ENCODE measurements around the gene SOSTDC1.
"Not testable (repeated sequence)": the region's sequence is repeated elsewhere in the genome, so short reads cannot be mapped to it uniquely, and the experiment has no call there.

The SOSTDC1 gene

DNA sequence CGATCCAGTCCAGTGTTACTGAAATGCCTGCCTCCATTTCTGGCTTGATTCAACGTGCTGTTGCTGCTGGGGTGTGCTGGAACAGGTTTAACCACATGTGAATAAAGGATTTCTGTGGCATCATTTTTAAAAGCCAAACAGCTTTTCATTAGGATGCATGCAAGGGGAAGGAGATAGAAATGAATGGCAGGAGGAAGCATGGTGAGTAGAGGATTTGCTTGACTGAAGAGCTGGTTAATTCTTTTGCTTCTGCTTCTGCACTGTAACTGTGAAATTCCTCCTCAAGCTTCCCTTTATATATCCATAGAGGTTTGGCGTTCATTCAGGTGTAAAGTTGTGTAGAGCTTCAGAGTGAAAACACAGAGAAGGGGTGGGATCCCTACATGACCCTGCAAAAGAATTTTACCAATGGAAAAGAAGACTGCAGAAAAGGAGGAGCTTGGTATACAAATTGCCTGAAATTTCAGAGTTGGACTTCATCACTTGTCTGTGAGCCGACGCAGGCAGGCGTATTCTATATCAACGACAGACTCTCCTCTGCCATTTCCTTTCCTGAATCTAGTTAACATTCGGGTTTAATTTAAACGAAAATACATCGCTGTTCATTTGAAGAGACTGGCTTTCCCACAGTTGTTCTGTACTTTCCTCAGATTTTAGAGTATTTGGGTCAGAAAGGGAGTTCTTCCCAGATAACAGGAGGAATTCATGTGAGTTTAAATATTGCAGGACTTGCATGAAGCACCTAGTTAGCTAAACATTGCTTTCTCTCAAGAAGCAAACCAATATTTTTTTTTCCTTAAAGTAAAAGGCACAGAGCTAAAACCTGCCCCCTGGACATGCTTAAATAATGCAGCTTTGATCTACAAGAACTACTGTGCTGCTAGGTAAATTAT lies at the start of gene SOSTDC1:
TSS of gene SOSTDC1 (minus strand) at position 270 of the 893 bp plus-strand sequence. CDS start at position 200, 70 bp downstream.
- DNase-seq = no peak

DNA sequence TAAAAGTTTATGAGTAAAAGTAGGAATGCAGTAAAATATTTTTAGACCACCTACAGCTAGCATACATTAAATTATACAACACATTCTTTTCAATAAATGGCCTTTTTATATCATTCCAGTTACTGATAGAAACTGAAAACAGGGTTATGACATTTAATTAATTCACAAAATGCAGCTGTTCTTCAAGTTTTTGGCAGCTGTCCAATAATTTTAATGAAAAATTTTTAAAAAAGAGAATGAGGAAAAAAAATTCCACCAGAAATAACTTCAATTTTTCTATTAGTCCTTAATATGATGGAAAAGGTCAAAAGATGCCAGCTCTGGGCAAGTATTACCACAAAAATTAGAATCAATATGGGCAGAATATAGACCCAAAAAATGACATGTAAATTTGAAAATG lies 49.2 kb upstream of the SOSTDC1 start:
- no peak for DNase-seq

- DNase-seq = no peak
Observed at GRCh38 chr7:16514271-16514670, 48.7 kb upstream of the SOSTDC1 start.

- no peak for DNase-seq
Observed at GRCh38 chr7:16512097-16512496, 46.6 kb upstream of the SOSTDC1 start.

DNA sequence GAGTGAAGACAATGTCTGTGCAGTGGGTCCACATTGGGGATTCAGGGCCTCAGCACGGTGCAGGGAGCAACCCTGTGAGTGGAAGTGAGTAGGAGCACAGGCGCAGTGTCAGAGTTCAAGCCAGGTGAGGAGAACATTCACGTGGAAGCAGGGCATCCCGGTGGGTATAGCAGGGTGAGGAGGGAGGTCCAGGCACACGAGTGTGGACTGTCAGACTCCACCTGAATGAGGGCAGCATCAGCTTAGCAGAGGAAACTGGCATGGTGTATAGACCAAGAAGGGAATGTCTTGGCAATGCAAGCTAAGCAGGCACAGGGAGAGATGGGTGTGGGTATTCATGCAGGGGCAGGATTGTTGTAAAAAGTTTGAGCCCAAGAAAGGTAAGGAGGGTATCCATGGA lies 45.8 kb upstream of the SOSTDC1 start:
- DNase-seq = no peak

GRCh38 chr7:16509829-16510228 lies 44.3 kb upstream of the SOSTDC1 start:
- no peak for DNase-seq

DNA sequence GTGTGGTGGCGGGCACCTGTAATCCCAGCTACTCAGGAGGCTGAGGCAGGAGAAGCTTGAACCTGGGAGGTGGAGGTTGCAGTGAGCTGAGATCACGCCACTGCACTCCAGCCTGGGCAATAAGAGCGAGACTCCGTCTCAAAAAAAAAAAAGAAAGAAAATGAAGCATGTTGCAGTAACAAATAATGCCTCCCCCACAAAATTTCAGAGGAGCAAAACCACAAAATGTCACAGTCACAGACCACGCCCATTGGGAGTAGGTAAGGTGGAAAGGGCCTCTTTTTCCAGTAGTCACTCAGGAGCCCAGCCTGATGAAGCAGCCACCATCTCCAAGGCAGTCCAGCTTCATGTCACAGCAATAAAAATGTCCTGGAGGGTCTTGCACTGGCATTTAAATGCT lies 40.9 kb upstream of the SOSTDC1 start:
- not testable (repeated sequence) for DNase-seq

DNA sequence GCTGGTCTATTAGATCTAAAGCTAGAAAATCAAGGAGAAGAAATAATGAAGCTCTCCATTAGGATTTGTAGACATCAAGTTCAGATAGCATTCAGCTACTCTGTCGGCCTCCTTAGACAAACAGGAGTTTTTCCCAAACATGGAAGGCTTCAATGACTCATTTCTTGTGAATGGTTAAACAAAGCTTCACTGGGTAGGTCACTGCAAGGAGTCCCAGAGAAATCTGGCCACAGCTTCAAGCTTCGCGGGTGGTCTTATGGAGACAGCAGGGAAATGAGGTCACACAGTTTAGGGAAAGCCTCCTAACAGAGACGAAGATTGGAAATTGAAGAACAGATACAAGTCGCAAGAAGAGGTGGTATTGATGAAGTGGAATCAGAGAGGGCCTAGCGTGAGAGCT lies 38.5 kb upstream of the SOSTDC1 start:
- no peak for DNase-seq

- DNase-seq = no peak
Observed at GRCh38 chr7:16502303-16502702, 36.8 kb upstream of the SOSTDC1 start.

- DNase-seq = no peak
Observed at GRCh38 chr7:16498122-16498521, 32.6 kb upstream of the SOSTDC1 start.

- no peak for DNase-seq
Observed at GRCh38 chr7:16494955-16495719, 29.6 kb upstream of the SOSTDC1 start.

DNA sequence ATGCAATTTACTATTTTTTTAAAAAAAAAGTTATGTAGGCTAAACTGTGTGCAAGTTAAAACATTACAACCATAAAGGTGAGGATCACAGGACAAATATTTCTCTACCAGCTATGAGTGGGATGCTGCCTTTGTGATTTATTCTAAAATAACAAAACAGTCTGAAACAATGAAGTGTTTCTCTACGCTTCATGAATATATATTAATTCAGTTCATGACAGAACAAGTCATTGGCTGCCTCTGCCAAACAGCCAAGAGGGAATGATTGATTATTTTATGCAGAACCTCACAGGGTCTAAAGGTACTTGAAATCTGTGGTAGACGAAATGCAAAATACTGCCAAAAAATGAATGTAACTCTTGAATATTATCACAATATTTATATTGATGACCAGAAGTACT lies 29.0 kb upstream of the SOSTDC1 start:
- no peak for DNase-seq

DNA sequence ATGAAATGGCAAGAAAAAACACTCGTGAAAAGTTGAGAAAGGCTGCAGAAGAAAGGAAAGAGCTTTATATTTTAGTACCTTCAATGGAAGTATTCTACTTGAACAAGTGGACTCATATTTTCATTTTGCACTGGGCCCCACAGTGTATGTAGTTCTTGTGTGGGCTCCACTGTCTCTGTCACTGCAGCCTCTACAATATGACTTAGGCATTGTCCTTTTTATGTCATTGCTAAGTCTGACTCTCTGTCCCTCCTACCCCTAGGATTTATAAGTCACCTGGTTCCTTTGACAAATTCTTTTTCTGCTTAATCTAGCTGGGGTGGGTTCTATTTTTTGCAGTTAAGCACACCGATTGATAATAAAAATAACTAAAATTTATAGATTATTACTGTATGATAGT lies 27.7 kb upstream of the SOSTDC1 start:
- DNase-seq = no peak

DNA sequence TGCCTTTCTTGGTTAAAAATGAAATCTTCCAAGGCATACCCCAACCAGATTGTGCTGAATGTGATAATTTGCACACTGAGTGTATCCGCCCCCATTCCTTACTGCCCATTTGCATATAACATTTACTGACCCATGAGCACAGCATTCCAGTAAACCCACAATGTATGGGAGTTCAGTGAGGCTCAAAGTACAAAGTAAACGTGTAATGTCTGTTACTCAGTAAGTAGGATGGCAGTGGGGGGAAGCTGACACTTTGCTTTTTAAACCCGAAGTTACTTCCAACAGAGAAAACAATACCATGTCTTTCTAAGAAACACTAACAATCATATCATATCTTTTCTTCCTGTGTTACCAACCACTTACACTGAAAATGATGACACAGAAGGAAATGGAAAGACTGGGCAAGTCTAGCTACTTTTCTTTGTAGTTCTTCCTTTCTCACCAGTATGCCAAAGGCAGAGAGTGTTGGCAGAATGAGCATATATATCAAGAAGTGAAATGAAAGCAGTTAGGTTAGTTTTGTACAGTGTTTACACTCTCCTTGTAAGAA lies 27.1 kb upstream of the SOSTDC1 start:
- DNase-seq = no peak

GRCh38 chr7:16491148-16491547 lies 25.6 kb upstream of the SOSTDC1 start:
- DNase-seq = no peak

- no peak for DNase-seq
Observed at GRCh38 chr7:16484453-16485158, 19.1 kb upstream of the SOSTDC1 start.

DNA sequence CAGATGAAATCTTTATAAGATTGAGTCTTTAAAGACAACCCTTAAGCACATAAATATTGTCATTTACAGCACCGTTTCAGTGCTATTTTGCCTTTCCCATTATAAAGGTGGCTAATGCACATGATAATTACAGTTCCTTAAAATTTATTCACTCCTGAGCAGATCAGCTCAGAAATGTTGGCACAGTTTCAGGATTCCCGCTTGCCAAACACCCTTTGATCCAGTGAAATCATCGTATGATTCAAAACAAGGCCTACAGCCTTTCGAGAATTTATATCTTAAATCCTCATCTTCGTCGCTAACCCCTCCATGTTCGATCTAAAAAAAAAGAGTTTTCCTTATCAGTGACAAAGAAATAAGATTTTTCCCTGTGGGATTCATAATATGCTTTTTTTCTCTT lies 14.1 kb upstream of the SOSTDC1 start:
- DNase-seq = no peak

- DNase-seq = no peak
Observed at GRCh38 chr7:16479161-16479560, 13.6 kb upstream of the SOSTDC1 start.

GRCh38 chr7:16471933-16472332 lies 6.4 kb upstream of the SOSTDC1 start:
- DNase-seq = no peak

DNA sequence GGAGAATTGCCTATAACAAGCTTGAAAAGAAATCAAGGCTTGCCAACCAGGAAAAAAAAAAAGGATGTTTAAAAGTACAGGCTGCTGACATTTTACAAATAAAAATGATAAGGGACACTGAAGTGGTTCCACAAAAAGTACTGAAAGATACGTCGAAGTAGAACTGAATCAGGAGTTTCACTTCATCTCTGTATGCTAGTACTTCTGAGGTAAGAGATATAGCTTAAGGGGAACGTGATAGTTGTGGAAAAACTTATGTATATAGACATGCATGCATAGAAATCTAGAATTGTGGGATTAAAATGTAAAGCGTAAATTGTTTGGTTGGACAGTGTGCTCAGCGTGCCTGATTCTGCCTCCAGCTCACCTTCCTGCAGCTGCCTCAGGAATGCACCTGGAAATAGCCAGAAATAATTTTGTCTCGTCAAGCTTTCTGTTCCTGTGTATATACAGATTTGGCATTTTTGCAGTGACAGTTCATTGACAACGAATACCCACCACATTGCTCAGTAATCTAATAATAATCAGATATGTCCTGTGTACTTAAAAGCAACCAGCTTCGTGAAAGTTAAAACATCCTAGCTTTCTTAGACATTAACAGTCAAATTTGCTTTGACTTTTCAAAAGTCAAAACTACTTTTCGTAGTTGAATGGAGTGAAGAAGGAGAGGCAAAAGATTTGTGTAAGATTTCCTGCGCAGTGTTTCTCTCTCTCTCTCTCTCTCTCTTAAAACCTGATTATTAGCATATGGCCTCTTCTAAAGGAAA lies 1.4 kb downstream of the SOSTDC1 start:
- DNase-seq = no peak

GRCh38 chr7:16463520-16463919 lies 2.0 kb downstream of the SOSTDC1 start:
- no peak for DNase-seq

GRCh38 chr7:16462431-16462889 lies 3.1 kb downstream of the SOSTDC1 start:
- DNase-seq = no peak
